Measurements from ENCODE around the gene KLHDC9. TPM values are rescaled to one million over a fixed set of nuclear protein-coding genes. Genes with fewer than 3 reads are reported as not detected.

KLHDC9 gene
- total and polyA plus RNA-seq, 9 of the 15 experiments (the other 6 are each of a cell fraction or from before 2014, with no cell fraction given): not detected

GRCh38 chr1:161071886-161072371 lies 26.2 kb upstream of the KLHDC9 start (continued):
- TF ChIP-seq ZNF318 (IDR thresholded peaks at IDR 0.05; ENCODE audit: borderline replicate concordance in 1 of 2, low read depth in 1 of 2) (no peak), ZNF253 (CRISPR knock-in tag; conservative IDR thresholded peaks at IDR 0.05) (no peak), GTF2E2 (tag; IDR thresholded peaks at IDR 0.05) (no peak), MEF2D (tag; conservative IDR thresholded peaks at IDR 0.05; ENCODE audit: low read depth) (peak; percentile 47; the same call in 1 of the 2 replicates), PKNOX1 (IDR thresholded peaks at IDR 0.05) (no peak), NFXL1 (CRISPR knock-in tag; IDR thresholded peaks at IDR 0.05) (no peak), ATF2 (CRISPR knock-in tag; IDR thresholded peaks at IDR 0.05) (no peak), NFIX (CRISPR knock-in tag; IDR thresholded peaks at IDR 0.05; ENCODE audit: low read depth) (no peak), NR2C1 (IDR thresholded peaks at IDR 0.05) (no peak), NR2C1 (tag; IDR thresholded peaks at IDR 0.05) (peak; percentile 50; the same call in 1 of the 2 replicates), ZC3H8 (IDR thresholded peaks at IDR 0.05) (no peak), NR2F6 (CRISPR knock-in tag; IDR thresholded peaks at IDR 0.05) (no peak), LARP7 (IDR thresholded peaks at IDR 0.05) (no peak)
- TF ChIP-seq, protein P1, sequence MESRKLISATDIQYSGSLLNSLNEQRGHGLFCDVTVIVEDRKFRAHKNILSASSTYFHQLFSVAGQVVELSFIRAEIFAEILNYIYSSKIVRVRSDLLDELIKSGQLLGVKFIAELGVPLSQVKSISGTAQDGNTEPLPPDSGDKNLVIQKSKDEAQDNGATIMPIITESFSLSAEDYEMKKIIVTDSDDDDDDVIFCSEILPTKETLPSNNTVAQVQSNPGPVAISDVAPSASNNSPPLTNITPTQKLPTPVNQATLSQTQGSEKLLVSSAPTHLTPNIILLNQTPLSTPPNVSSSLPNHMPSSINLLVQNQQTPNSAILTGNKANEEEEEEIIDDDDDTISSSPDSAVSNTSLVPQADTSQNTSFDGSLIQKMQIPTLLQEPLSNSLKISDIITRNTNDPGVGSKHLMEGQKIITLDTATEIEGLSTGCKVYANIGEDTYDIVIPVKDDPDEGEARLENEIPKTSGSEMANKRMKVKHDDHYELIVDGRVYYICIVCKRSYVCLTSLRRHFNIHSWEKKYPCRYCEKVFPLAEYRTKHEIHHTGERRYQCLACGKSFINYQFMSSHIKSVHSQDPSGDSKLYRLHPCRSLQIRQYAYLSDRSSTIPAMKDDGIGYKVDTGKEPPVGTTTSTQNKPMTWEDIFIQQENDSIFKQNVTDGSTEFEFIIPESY (CRISPR knock-in tag; IDR thresholded peaks at IDR 0.05): no peak
- TF ChIP-seq, protein P2, sequence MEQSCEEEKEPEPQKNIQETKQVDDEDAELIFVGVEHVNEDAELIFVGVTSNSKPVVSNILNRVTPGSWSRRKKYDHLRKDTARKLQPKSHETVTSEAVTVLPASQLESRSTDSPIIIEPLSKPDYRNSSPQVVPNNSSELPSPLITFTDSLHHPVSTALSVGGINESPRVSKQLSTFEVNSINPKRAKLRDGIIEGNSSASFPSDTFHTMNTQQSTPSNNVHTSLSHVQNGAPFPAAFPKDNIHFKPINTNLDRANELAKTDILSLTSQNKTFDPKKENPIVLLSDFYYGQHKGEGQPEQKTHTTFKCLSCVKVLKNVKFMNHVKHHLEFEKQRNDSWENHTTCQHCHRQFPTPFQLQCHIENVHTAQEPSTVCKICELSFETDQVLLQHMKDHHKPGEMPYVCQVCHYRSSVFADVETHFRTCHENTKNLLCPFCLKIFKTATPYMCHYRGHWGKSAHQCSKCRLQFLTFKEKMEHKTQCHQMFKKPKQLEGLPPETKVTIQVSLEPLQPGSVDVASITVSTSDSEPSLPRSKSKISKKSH (CRISPR knock-in tag; IDR thresholded peaks at IDR 0.05): no peak

All from K562 (cell line).